Ectodermal cell (in vitro differentiated cells): ENCODE measurements around the gene GOLIM4. TPM values are rescaled to one million over a fixed set of nuclear protein-coding genes. Genes with fewer than 3 reads are reported as not detected.
"Not testable (repeated sequence)": the region's sequence is repeated elsewhere in the genome, so short reads cannot be mapped to it uniquely, and the experiment has no call there.

Experiments
- H3K27ac ChIP-seq: 2 replicates; pipeline ENCODE4 v1.7.0; 2013; ENCODE audit warnings: mild to moderate bottlenecking, low read depth, low read length; ENCODE audit not compliant: insufficient read depth, poor library complexity, severe bottlenecking
- H3K27me3 ChIP-seq: 2 replicates; pipeline ENCODE4 v1.7.0; 2013; ENCODE audit warnings: mild to moderate bottlenecking, low read length; ENCODE audit not compliant: insufficient read depth, control insufficient read depth, poor library complexity, severe bottlenecking
- H3K36me3 ChIP-seq: one replicate; pipeline ENCODE4 v1.7.0; 2013; ENCODE audit warnings: low read length; ENCODE audit not compliant: control insufficient read depth, insufficient read depth
- H3K4me1 ChIP-seq: one replicate; pipeline ENCODE4 v1.7.0; 2013; ENCODE audit warnings: low read length; ENCODE audit not compliant: control insufficient read depth, insufficient read depth
- H3K4me3 ChIP-seq: 2 replicates; pipeline ENCODE4 v1.7.0; 2013; ENCODE audit warnings: low read depth, low read length, control low read depth; ENCODE audit not compliant: insufficient read depth
- H3K9me3 ChIP-seq: 2 replicates; pipeline ENCODE4 v1.7.0; 2013; ENCODE audit warnings: mild to moderate bottlenecking, low read length, moderate library complexity; ENCODE audit not compliant: control insufficient read depth
- WGBS, 2 experiments: methylation state at CpG; one replicate each; pipeline ENCODE4 v1.1.7; 2013; ENCODE audit warnings: missing lambda C conversion rate in 2 of 2; 5-methylcytosine and 5-hydroxymethylcytosine counted together
- polyA plus RNA-seq, 4 experiments: library from polyadenylated mRNA; stranded (reverse); fragments of 50-300 nt; gene quantifications; one replicate each; pipeline ENCODE4 v1.2.3, GENCODE V29; 2013

Gene GOLIM4
- 34.5 TPM for polyA plus RNA-seq (2013, experiment 1 of 4)
- polyA plus RNA-seq (2013, experiment 2 of 4), result 33.9 TPM
- polyA plus RNA-seq (2013, experiment 3 of 4), result 33.7 TPM
- polyA plus RNA-seq (2013, experiment 4 of 4), result 37.5 TPM

- Histone ChIP-seq H3K4me3 (peak within 1 kb of the TSS; percentile 74), H3K9me3 (no peaks in the 10 kb centered on the region), H3K27me3 (no peaks in the 10 kb centered on the region), H3K4me1 (peaks cover 14% of the 10 kb centered on the region), H3K36me3 (no peaks in the 10 kb centered on the region), H3K27ac (peak within 1 kb of the TSS; percentile 88)
- 0 to 1% methylated on average over 52 of the region's 52 CpGs for WGBS, 2 experiments
These were observed at the start of gene GOLIM4 for GRCh38 chr3:168095611-168096209. GOLIM4 (minus strand) TSS chr3:168095924; CDS start chr3:168095285, 639 bp downstream.

GRCh38 chr3:168141405-168141998 lies 45.8 kb upstream of the GOLIM4 start:
- 84 to 87% methylated on average over 6 of the region's 6 CpGs for WGBS, 2 experiments
- Histone ChIP-seq H3K27ac (no peak overlapping the region), H3K27me3 (no peaks in the 10 kb centered on the region), H3K9me3 (no peaks in the 10 kb centered on the region), H3K4me3 (no peak overlapping the region), H3K4me1 (no peaks in the 10 kb centered on the region), H3K36me3 (no peaks in the 10 kb centered on the region)

GRCh38 chr3:168139947-168140346 lies 44.2 kb upstream of the GOLIM4 start:
- Histone ChIP-seq H3K27ac (no peak overlapping the region), H3K4me3 (no peak overlapping the region), H3K27me3 (no peaks in the 10 kb centered on the region), H3K36me3 (no peaks in the 10 kb centered on the region), H3K9me3 (no peaks in the 10 kb centered on the region), H3K4me1 (no peaks in the 10 kb centered on the region)
- WGBS, 2 experiments, result 91 to 95% methylated on average over 2 to 3 of the region's 3 CpGs

- WGBS, 2 experiments, result 93 to 96% methylated on average over 4 of the region's 5 CpGs
- no peaks in the 10 kb centered on the region for H3K9me3 ChIP-seq
- no peak overlapping the region for H3K27ac ChIP-seq
- H3K4me1 ChIP-seq, result no peaks in the 10 kb centered on the region
- no peak overlapping the region for H3K4me3 ChIP-seq
- no peaks in the 10 kb centered on the region for H3K27me3 ChIP-seq
- H3K36me3 ChIP-seq, result no peaks in the 10 kb centered on the region
These were observed 42.7 kb upstream of the GOLIM4 start for GRCh38 chr3:168138421-168138820.

GRCh38 chr3:168134931-168135330 lies 39.2 kb upstream of the GOLIM4 start:
- Histone ChIP-seq H3K36me3 (no peaks in the 10 kb centered on the region), H3K9me3 (no peaks in the 10 kb centered on the region), H3K27me3 (no peaks in the 10 kb centered on the region), H3K4me3 (no peak overlapping the region), H3K4me1 (no peaks in the 10 kb centered on the region), H3K27ac (no peak overlapping the region)
- WGBS, 2 experiments, result 79 to 84% methylated on average over 5 of the region's 5 CpGs

GRCh38 chr3:168130250-168130649 lies 34.5 kb upstream of the GOLIM4 start:
- H3K4me1 ChIP-seq, H3K4me3 ChIP-seq, H3K27ac ChIP-seq, H3K9me3 ChIP-seq, H3K27me3 ChIP-seq, H3K36me3 ChIP-seq: not testable (repeated sequence)
- 86 to 96% methylated on average over 3 of the region's 3 CpGs for WGBS, 2 experiments

- H3K9me3 ChIP-seq, H3K27me3 ChIP-seq, H3K4me1 ChIP-seq, H3K4me3 ChIP-seq, H3K27ac ChIP-seq, H3K36me3 ChIP-seq: not testable (repeated sequence)
- 94 to 97% methylated on average over 8 of the region's 8 CpGs for WGBS, 2 experiments
These were observed 32.7 kb upstream of the GOLIM4 start for GRCh38 chr3:168128463-168128862.

- WGBS, 2 experiments, result 100% methylated on average over 1 of the region's 1 CpG
- no peak overlapping the region for H3K27ac ChIP-seq
- H3K27me3 ChIP-seq, result no peaks in the 10 kb centered on the region
- no peak overlapping the region for H3K4me3 ChIP-seq
- no peaks in the 10 kb centered on the region for H3K9me3 ChIP-seq
- H3K4me1 ChIP-seq, result no peaks in the 10 kb centered on the region
- no peaks in the 10 kb centered on the region for H3K36me3 ChIP-seq
These were observed 31.7 kb upstream of the GOLIM4 start for GRCh38 chr3:168127466-168127865.

GRCh38 chr3:168124791-168125190 lies 29.1 kb upstream of the GOLIM4 start:
- WGBS, 2 experiments, result 97 to 100% methylated on average over 4 to 6 of the region's 7 CpGs
- Histone ChIP-seq H3K4me1 (no peaks in the 10 kb centered on the region), H3K4me3 (no peak overlapping the region)

GRCh38 chr3:168124291-168124690 lies 28.6 kb upstream of the GOLIM4 start:
- no peaks in the 10 kb centered on the region for H3K36me3 ChIP-seq
- no peaks in the 10 kb centered on the region for H3K27me3 ChIP-seq
- no peak overlapping the region for H3K27ac ChIP-seq

More at GRCh38 chr3:168124791-168125190, 29.1 kb upstream of the GOLIM4 start:
- no peaks in the 10 kb centered on the region for H3K36me3 ChIP-seq
- no peak overlapping the region for H3K27ac ChIP-seq
- H3K9me3 ChIP-seq, result no peaks in the 10 kb centered on the region
- no peaks in the 10 kb centered on the region for H3K27me3 ChIP-seq

More at GRCh38 chr3:168124291-168124690, 28.6 kb upstream of the GOLIM4 start:
- Histone ChIP-seq H3K4me1 (no peaks in the 10 kb centered on the region), H3K4me3 (no peak overlapping the region), H3K9me3 (no peaks in the 10 kb centered on the region)
